Esophagus muscularis mucosa (tissue), 3 donors: Measurements from ENCODE around the gene PPP1CA.

Source experiments
- POLR2A ChIP-seq: fragments of 450-650 bp; IDR thresholded peaks from one replicate; pipeline ENCODE4 v1.6.1; 2017; ENCODE audit warnings: antibody characterized with exemption, moderate library complexity, mild to moderate bottlenecking, low read depth
- TF ChIP-seq, protein P1 (sequence below), 3 experiments: fragments of 200-600 bp in 2 of 3; fragments of 450-650 bp in 1 of 3; sonication (generic) in 2 of 3; IDR thresholded peaks; one replicate each; pipeline ENCODE4 v1.5.1; 2017 to 2019; ENCODE audit warnings: antibody characterized with exemption in 3 of 3, mild to moderate bottlenecking in 2 of 3, moderate library complexity in 1 of 3

DNA sequence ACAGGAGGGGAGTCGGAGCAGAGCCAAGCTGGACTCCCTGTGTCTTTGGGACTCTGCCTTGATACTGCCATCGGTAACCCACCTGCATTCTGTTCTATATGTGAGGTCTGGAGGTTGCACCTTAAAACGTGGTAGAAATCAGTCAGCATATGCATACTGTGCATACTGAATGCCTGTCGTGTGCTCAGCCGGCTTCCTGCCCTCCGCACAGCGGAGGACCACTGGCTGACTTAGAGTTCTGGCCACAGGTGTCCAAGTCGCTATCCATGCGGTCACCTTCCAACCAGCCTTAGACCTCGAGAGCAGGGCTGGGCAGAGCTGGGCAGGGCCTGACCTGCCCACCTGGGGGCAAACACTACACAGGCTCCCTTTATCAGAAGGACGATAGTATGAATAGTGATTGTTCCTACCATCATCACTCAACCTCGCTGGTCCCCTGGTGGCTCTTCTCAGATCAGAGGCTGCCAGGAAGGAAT is 6.1 kb upstream of the PPP1CA start:
- TF ChIP-seq POLR2A: no peak
- TF ChIP-seq, protein P1, sequence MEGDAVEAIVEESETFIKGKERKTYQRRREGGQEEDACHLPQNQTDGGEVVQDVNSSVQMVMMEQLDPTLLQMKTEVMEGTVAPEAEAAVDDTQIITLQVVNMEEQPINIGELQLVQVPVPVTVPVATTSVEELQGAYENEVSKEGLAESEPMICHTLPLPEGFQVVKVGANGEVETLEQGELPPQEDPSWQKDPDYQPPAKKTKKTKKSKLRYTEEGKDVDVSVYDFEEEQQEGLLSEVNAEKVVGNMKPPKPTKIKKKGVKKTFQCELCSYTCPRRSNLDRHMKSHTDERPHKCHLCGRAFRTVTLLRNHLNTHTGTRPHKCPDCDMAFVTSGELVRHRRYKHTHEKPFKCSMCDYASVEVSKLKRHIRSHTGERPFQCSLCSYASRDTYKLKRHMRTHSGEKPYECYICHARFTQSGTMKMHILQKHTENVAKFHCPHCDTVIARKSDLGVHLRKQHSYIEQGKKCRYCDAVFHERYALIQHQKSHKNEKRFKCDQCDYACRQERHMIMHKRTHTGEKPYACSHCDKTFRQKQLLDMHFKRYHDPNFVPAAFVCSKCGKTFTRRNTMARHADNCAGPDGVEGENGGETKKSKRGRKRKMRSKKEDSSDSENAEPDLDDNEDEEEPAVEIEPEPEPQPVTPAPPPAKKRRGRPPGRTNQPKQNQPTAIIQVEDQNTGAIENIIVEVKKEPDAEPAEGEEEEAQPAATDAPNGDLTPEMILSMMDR (IDR thresholded peaks at IDR 0.05): no peak
